ENCODE data around the gene PKNOX2. TPM values are rescaled to one million over a fixed set of nuclear protein-coding genes. Genes with fewer than 3 reads are reported as not detected.

The PKNOX2 gene
- total and polyA plus RNA-seq, 9 of the 15 experiments (the other 6 are each of a cell fraction or from before 2014, with no cell fraction given): not detected

DNA sequence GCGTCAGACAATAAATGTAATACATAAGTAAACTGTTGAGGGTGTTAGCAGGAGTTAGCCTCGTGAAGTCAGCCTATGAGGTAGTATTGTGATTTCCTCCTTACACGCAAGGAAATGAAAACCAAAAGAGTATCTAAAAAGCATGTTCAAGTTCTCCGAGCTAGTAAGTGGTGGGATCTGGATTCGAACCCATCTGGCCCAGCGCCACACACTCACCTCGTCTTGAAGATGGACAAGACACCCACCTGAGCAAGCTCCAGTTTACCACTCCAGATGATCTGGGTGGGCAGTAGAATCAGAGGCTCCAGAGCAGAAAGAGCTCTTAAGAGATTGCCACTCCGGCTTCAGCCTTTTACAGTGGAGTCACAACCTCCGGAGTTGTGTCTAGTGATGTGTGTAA, 140.3 kb downstream of the PKNOX2 start:
- H3K27ac ChIP-seq (ENCODE audit: extremely low read depth, low read depth, low read length): no peak overlapping the region
- H3K9ac ChIP-seq (ENCODE audit: insufficient read depth in 1 of 2, low read depth in 2 of 2, low read length in 2 of 2): no peak overlapping the region
- no peaks in the 10 kb centered on the region for H3K9me3 ChIP-seq (replicated peaks; ENCODE audit: control insufficient read depth, insufficient read depth, low read depth, low read length)
- intact Hi-C loops (cut with micrococcal nuclease) (no loop called here), in situ Hi-C loops (cut with MboI) (no loop called here)
- peaks cover 17 to 61% of the 10 kb centered on the region in 2 experiments for H3K27me3 ChIP-seq (ENCODE audit: control insufficient read depth in 2 of 2, insufficient read depth in 2 of 2, low read length in 2 of 2)
- H3K79me2 ChIP-seq (ENCODE audit: control insufficient read depth, insufficient read depth, low read length): no peaks in the 10 kb centered on the region
- POLR2A ChIA-PET: no interaction called here
- no peak overlapping the region for H2AFZ ChIP-seq (ENCODE audit: low read depth, low read length)
- no peak overlapping the region for H3K4me2 ChIP-seq (ENCODE audit: insufficient read depth, low read length)
- 0% methylated on average over 9 of the region's 9 CpGs for WGBS (ENCODE audit: insufficient coverage, low coverage, missing lambda C conversion rate)
- CTCF ChIA-PET (ENCODE audit: low intra/inter-chr PET ratio): no interaction called here
- BruUV-seq (replicated peaks): no TSS peak
- no peak for DNase-seq (ENCODE audit: extremely low read depth in 1 of 4, low spot score in 3 of 4)
- TF ChIP-seq ZSCAN29 (IDR thresholded peaks at IDR 0.05) (no peak), CHD4 (IDR thresholded peaks at IDR 0.05; ENCODE audit: insufficient read depth, insufficient replicate concordance, low read depth, low read length, poor library complexity, severe bottlenecking) (no peak)
- no peaks in the 10 kb centered on the region; a peak in 1 of 5 replicates for H3K4me1 ChIP-seq (replicated peaks in 1 of 2; ENCODE audit: control insufficient read depth in 2 of 2, insufficient read depth in 2 of 2, low read length in 2 of 2)
- no peaks in the 10 kb centered on the region; the same call in 1 of the 2 replicates for H4K20me1 ChIP-seq (replicated peaks; ENCODE audit: control insufficient read depth, insufficient read depth, low read length)
- H3K36me3 ChIP-seq (ENCODE audit: control insufficient read depth, insufficient read depth, low read length): no peaks in the 10 kb centered on the region
- H3K9me1 ChIP-seq (ENCODE audit: control insufficient read depth, insufficient read depth, low read length): no peaks in the 10 kb centered on the region
- no peak for FAIRE-seq
- no peak for ATAC-seq
- no peak overlapping the region for H3K4me3 ChIP-seq

- Histone ChIP-seq H3K4me2 (ENCODE audit: insufficient read depth, low read length) (no peak overlapping the region), H3K4me3 (no peak overlapping the region), H3K79me2 (ENCODE audit: control insufficient read depth, insufficient read depth, low read length) (no peaks in the 10 kb centered on the region), H3K36me3 (ENCODE audit: control insufficient read depth, insufficient read depth, low read length) (no peaks in the 10 kb centered on the region), H3K27me3 (ENCODE audit: control insufficient read depth in 2 of 2, insufficient read depth in 2 of 2, low read length in 2 of 2) (peaks cover 17 to 59% of the 10 kb centered on the region in 2 experiments), H3K4me1 (replicated peaks in 1 of 2; ENCODE audit: control insufficient read depth in 2 of 2, insufficient read depth in 2 of 2, low read length in 2 of 2) (no peaks in the 10 kb centered on the region; a peak in 1 of 5 replicates), H2AFZ (ENCODE audit: low read depth, low read length) (no peak overlapping the region), H3K9me3 (replicated peaks; ENCODE audit: control insufficient read depth, insufficient read depth, low read depth, low read length) (no peaks in the 10 kb centered on the region), H4K20me1 (replicated peaks; ENCODE audit: control insufficient read depth, insufficient read depth, low read length) (no peaks in the 10 kb centered on the region; the same call in 1 of the 2 replicates), H3K27ac (ENCODE audit: extremely low read depth, low read depth, low read length) (no peak overlapping the region), H3K9me1 (ENCODE audit: control insufficient read depth, insufficient read depth, low read length) (no peaks in the 10 kb centered on the region), H3K9ac (ENCODE audit: insufficient read depth in 1 of 2, low read depth in 2 of 2, low read length in 2 of 2) (no peak overlapping the region)
- no peak for ATAC-seq
- in situ Hi-C loops (cut with MboI): no loop called here
- 0% methylated on average over 5 of the region's 7 CpGs for WGBS (ENCODE audit: insufficient coverage, low coverage, missing lambda C conversion rate)
- ChIA-PET POLR2A (interaction anchor here (0.7 kb wide), 1 partner anchor 15 kb away, joined by 3 read pairs; no protein-coding TSS in a partner anchor), CTCF (ENCODE audit: low intra/inter-chr PET ratio) (no interaction called here)
- FAIRE-seq: no peak
- no peak for TF ChIP-seq TGIF2 (CRISPR knock-in tag; IDR thresholded peaks at IDR 0.05)
- TF ChIP-seq, protein P1, sequence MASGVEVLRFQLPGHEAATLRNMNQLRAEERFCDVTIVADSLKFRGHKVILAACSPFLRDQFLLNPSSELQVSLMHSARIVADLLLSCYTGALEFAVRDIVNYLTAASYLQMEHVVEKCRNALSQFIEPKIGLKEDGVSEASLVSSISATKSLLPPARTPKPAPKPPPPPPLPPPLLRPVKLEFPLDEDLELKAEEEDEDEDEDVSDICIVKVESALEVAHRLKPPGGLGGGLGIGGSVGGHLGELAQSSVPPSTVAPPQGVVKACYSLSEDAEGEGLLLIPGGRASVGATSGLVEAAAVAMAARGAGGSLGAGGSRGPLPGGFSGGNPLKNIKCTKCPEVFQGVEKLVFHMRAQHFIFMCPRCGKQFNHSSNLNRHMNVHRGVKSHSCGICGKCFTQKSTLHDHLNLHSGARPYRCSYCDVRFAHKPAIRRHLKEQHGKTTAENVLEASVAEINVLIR (CRISPR knock-in tag; IDR thresholded peaks at IDR 0.05): no peak
- no peak for TF ChIP-seq SRSF9 (IDR thresholded peaks at IDR 0.05; ENCODE audit: borderline replicate concordance, low read depth, low read length)
- TF ChIP-seq, protein P2, sequence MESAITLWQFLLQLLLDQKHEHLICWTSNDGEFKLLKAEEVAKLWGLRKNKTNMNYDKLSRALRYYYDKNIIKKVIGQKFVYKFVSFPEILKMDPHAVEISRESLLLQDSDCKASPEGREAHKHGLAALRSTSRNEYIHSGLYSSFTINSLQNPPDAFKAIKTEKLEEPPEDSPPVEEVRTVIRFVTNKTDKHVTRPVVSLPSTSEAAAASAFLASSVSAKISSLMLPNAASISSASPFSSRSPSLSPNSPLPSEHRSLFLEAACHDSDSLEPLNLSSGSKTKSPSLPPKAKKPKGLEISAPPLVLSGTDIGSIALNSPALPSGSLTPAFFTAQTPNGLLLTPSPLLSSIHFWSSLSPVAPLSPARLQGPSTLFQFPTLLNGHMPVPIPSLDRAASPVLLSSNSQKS (CRISPR knock-in tag; IDR thresholded peaks at IDR 0.05): no peak
- no TSS peak for BruUV-seq (replicated peaks)
- no peak for DNase-seq (ENCODE audit: extremely low read depth in 1 of 4, low spot score in 3 of 4)
- intact Hi-C loops (cut with micrococcal nuclease): no loop called here
Observed at GRCh38 chr11:125305345-125305744, 140.8 kb downstream of the PKNOX2 start.
